ENCODE measurements around the gene SLC12A8.

Gene SLC12A8

GRCh38 chr3:125212509-125213363, at the start of gene SLC12A8:
TSS of gene SLC12A8 (minus strand) at chr3:125212748. CDS start at chr3:125211349, 1,399 bp downstream.
- DNase-seq: no peak

GRCh38 chr3:125262161-125262560, 49.6 kb upstream of the SLC12A8 start:
- no peak for DNase-seq

GRCh38 chr3:125261031-125261430, 48.5 kb upstream of the SLC12A8 start:
- DNase-seq: peak; percentile 40

GRCh38 chr3:125260158-125260557, 47.6 kb upstream of the SLC12A8 start:
- no peak for DNase-seq

- DNase-seq: no peak
Measured at GRCh38 chr3:125257536-125257935, 45.0 kb upstream of the SLC12A8 start.

GRCh38 chr3:125256675-125257074, 44.1 kb upstream of the SLC12A8 start:
- DNase-seq: no peak

GRCh38 chr3:125250973-125251372, 38.4 kb upstream of the SLC12A8 start:
- DNase-seq: no peak

- no peak for DNase-seq
Measured at GRCh38 chr3:125246237-125246636, 33.7 kb upstream of the SLC12A8 start.

- no peak for DNase-seq
Measured at GRCh38 chr3:125245521-125245920, 33.0 kb upstream of the SLC12A8 start.

- DNase-seq: no peak
Measured at GRCh38 chr3:125240496-125240895, 27.9 kb upstream of the SLC12A8 start.

- DNase-seq: no peak
Measured at GRCh38 chr3:125239266-125239665, 26.7 kb upstream of the SLC12A8 start.

GRCh38 chr3:125238759-125239158, 26.2 kb upstream of the SLC12A8 start:
- DNase-seq: no peak

GRCh38 chr3:125236331-125236903, 23.9 kb upstream of the SLC12A8 start:
- DNase-seq: no peak

- DNase-seq: no peak
Measured at GRCh38 chr3:125234831-125235230, 22.3 kb upstream of the SLC12A8 start.

- DNase-seq: no peak
Measured at GRCh38 chr3:125232401-125232800, 19.9 kb upstream of the SLC12A8 start.

GRCh38 chr3:125231895-125232294, 19.3 kb upstream of the SLC12A8 start:
- no peak for DNase-seq

- DNase-seq: no peak
Measured at GRCh38 chr3:125229707-125230106, 17.2 kb upstream of the SLC12A8 start.

- DNase-seq: no peak
Measured at GRCh38 chr3:125229168-125229567, 16.6 kb upstream of the SLC12A8 start.

GRCh38 chr3:125221831-125222230, 9.3 kb upstream of the SLC12A8 start:
- DNase-seq: no peak

- no peak for DNase-seq
Measured at GRCh38 chr3:125220727-125221429, 8.3 kb upstream of the SLC12A8 start.

- DNase-seq: no peak
Measured at GRCh38 chr3:125220183-125220582, 7.6 kb upstream of the SLC12A8 start.

- DNase-seq: no peak
Measured at GRCh38 chr3:125219261-125219701, 6.7 kb upstream of the SLC12A8 start.

GRCh38 chr3:125214738-125215137, 2.2 kb upstream of the SLC12A8 start:
- DNase-seq: no peak
